Neural crest cell (in vitro differentiated cells): ENCODE data around the gene OCIAD1. TPM values are rescaled to one million over a fixed set of nuclear protein-coding genes. Genes with fewer than 3 reads are reported as not detected.
"Not testable (repeated sequence)": the region's sequence is repeated elsewhere in the genome, so short reads cannot be mapped to it uniquely, and the experiment has no call there.

ENCODE experiments used
- DNase-seq: peaks from one replicate; pipeline ENCODE4 v3.0.0; 2021; ENCODE audit warnings: low read depth, mixed read lengths, low spot score
- H3K27ac Mint-ChIP-seq: one replicate; pipeline ENCODE4 v1.8.0; 2021; ENCODE audit warnings: mild to moderate bottlenecking, mixed read lengths; ENCODE audit not compliant: unreplicated experiment
- H3K27me3 Mint-ChIP-seq: 2 replicates; pipeline ENCODE4 v1.8.0; 2021; ENCODE audit warnings: low read depth, mild to moderate bottlenecking, mixed read lengths
- H3K36me3 Mint-ChIP-seq: 2 replicates; pipeline ENCODE4 v1.8.0; 2021; ENCODE audit warnings: low read depth, mild to moderate bottlenecking, mixed read lengths
- H3K4me1 Mint-ChIP-seq: 2 replicates; pipeline ENCODE4 v1.8.0; 2021; ENCODE audit warnings: mixed read lengths
- H3K4me3 Mint-ChIP-seq: one replicate; pipeline ENCODE4 v1.8.0; 2021; ENCODE audit warnings: mild to moderate bottlenecking, mixed read lengths
- H3K9me3 Mint-ChIP-seq: 2 replicates; pipeline ENCODE4 v1.8.0; 2021; ENCODE audit warnings: mixed read lengths
- CTCF ChIP-seq: fragments of 200-600 bp; sonication (generic); conservative IDR thresholded peaks from 2 replicates; pipeline ENCODE4 v1.5.0; 2021; ENCODE audit warnings: antibody characterized with exemption, mild to moderate bottlenecking
- total RNA-seq: library from RNA; stranded (reverse); gene quantifications from 2 replicates; pipeline ENCODE4 v1.2.1, GENCODE V29; 2021

The OCIAD1 gene
- total RNA-seq, 1 donor from 2014 or later, result 129 TPM

- TF ChIP-seq CTCF, result no peak
- H3K36me3 Mint-ChIP-seq, result no peaks in the 10 kb centered on the region
- no peaks in the 10 kb centered on the region for H3K27me3 Mint-ChIP-seq
- H3K9me3 Mint-ChIP-seq, result no peaks in the 10 kb centered on the region
- no peak overlapping the region for H3K4me3 Mint-ChIP-seq
- H3K4me1 Mint-ChIP-seq, result peaks cover 15% of the 10 kb centered on the region
- no peak for DNase-seq
- no peak overlapping the region for H3K27ac Mint-ChIP-seq
Measured at GRCh38 chr4:48804584-48805301, 26.1 kb upstream of the OCIAD1 start.

GRCh38 chr4:48812866-48813265 is 18.0 kb upstream of the OCIAD1 start:
- Mint-ChIP-seq H3K36me3 (no peaks in the 10 kb centered on the region), H3K27ac (no peak overlapping the region)

GRCh38 chr4:48813964-48814363 is 16.9 kb upstream of the OCIAD1 start:
- Mint-ChIP-seq H3K4me1 (peaks cover 6% of the 10 kb centered on the region), H3K27ac (no peak overlapping the region), H3K9me3 (no peaks in the 10 kb centered on the region), H3K36me3 (no peaks in the 10 kb centered on the region), H3K4me3 (no peak overlapping the region), H3K27me3 (no peaks in the 10 kb centered on the region)
- no peak for TF ChIP-seq CTCF
- no peak for DNase-seq

More at GRCh38 chr4:48812866-48813265, 18.0 kb upstream of the OCIAD1 start:
- no peak for DNase-seq
- no peak for TF ChIP-seq CTCF
- Mint-ChIP-seq H3K9me3 (no peaks in the 10 kb centered on the region), H3K4me3 (no peak overlapping the region), H3K27me3 (no peaks in the 10 kb centered on the region), H3K4me1 (peaks cover 6% of the 10 kb centered on the region)

GRCh38 chr4:48815483-48815882 is 15.4 kb upstream of the OCIAD1 start:
- no peaks in the 10 kb centered on the region for H3K27me3 Mint-ChIP-seq
- H3K9me3 Mint-ChIP-seq, result peaks cover under 1% of the 10 kb centered on the region
- TF ChIP-seq CTCF, result no peak
- DNase-seq, result no peak
- peaks cover 6% of the 10 kb centered on the region for H3K4me1 Mint-ChIP-seq
- H3K36me3 Mint-ChIP-seq, result no peaks in the 10 kb centered on the region
- H3K27ac Mint-ChIP-seq, result no peak overlapping the region
- H3K4me3 Mint-ChIP-seq, result no peak overlapping the region

GRCh38 chr4:48816297-48816696 is 14.6 kb upstream of the OCIAD1 start:
- H3K36me3 Mint-ChIP-seq, H3K4me1 Mint-ChIP-seq, H3K4me3 Mint-ChIP-seq, H3K27ac Mint-ChIP-seq, DNase-seq, H3K9me3 Mint-ChIP-seq, H3K27me3 Mint-ChIP-seq: not testable (repeated sequence)

GRCh38 chr4:48816971-48817370 is 13.9 kb upstream of the OCIAD1 start:
- H3K27ac Mint-ChIP-seq, result no peak overlapping the region
- H3K36me3 Mint-ChIP-seq, result no peaks in the 10 kb centered on the region
- peaks cover 6% of the 10 kb centered on the region for H3K4me1 Mint-ChIP-seq
- DNase-seq, result no peak
- TF ChIP-seq CTCF, result no peak
- no peak overlapping the region for H3K4me3 Mint-ChIP-seq
- H3K9me3 Mint-ChIP-seq, result peaks cover 4% of the 10 kb centered on the region
- H3K27me3 Mint-ChIP-seq, result no peaks in the 10 kb centered on the region

- DNase-seq, H3K4me3 Mint-ChIP-seq, H3K36me3 Mint-ChIP-seq, H3K27ac Mint-ChIP-seq, H3K9me3 Mint-ChIP-seq, H3K27me3 Mint-ChIP-seq, H3K4me1 Mint-ChIP-seq: not testable (repeated sequence)
Measured at GRCh38 chr4:48821431-48821830, 9.5 kb upstream of the OCIAD1 start.
